Measurements from ENCODE around the gene SGSH.

DNA sequence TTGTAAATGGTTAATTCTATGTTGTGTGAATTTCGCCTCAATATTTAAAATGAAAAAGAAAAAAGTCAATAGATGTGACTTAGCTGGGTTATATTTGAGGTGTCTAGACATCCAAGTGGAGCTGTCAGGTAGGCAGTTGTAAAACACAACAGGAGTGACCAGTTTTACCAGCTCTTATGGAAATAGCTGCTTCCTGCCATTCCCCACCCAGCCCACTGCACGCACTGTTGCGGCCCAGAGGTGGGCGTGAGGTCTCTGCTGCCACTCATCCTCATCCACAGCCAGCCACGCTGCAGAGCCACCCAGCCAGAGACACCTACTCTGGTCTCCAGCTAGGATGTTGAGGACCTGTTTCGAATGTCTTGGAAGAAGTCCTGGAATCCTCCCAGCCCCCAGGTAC, 53.7 kb downstream of the SGSH start:
- TF ChIP-seq, protein P1, sequence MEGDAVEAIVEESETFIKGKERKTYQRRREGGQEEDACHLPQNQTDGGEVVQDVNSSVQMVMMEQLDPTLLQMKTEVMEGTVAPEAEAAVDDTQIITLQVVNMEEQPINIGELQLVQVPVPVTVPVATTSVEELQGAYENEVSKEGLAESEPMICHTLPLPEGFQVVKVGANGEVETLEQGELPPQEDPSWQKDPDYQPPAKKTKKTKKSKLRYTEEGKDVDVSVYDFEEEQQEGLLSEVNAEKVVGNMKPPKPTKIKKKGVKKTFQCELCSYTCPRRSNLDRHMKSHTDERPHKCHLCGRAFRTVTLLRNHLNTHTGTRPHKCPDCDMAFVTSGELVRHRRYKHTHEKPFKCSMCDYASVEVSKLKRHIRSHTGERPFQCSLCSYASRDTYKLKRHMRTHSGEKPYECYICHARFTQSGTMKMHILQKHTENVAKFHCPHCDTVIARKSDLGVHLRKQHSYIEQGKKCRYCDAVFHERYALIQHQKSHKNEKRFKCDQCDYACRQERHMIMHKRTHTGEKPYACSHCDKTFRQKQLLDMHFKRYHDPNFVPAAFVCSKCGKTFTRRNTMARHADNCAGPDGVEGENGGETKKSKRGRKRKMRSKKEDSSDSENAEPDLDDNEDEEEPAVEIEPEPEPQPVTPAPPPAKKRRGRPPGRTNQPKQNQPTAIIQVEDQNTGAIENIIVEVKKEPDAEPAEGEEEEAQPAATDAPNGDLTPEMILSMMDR (IDR thresholded peaks at IDR 0.05): no peak
- TF ChIP-seq POLR2A (IDR thresholded peaks at IDR 0.05) (no peak), POLR2AphosphoS5 (IDR thresholded peaks at IDR 0.05; ENCODE audit: insufficient read depth in 1 of 2, low read depth in 1 of 2) (no peak)

Measured in vagina (tissue), 2 donors.